Cortex of kidney (tissue), 1 donor: ENCODE results near the gene NPC1L1.

Experiments
- DNase-seq: peaks from one replicate; lab custom pipeline; 2025; lab: John Stamatoyannopoulos, UW

NPC1L1 gene

GRCh38 chr7:44471850-44472249 is 69.3 kb downstream of the NPC1L1 start:
- no peak for DNase-seq

- no peak for DNase-seq
Measured at GRCh38 chr7:44471436-44471835, 69.7 kb downstream of the NPC1L1 start.

- DNase-seq: no peak
Measured at GRCh38 chr7:44470628-44471245, 70.4 kb downstream of the NPC1L1 start.

GRCh38 chr7:44470135-44470479 is 71.0 kb downstream of the NPC1L1 start:
- no peak for DNase-seq

GRCh38 chr7:44469461-44470134 is 71.5 kb downstream of the NPC1L1 start:
- no peak for DNase-seq

- DNase-seq: no peak
Measured at GRCh38 chr7:44467217-44467548, 73.9 kb downstream of the NPC1L1 start.

- DNase-seq: no peak
Measured at GRCh38 chr7:44466300-44467216, 74.6 kb downstream of the NPC1L1 start.

GRCh38 chr7:44465490-44465889 is 75.6 kb downstream of the NPC1L1 start:
- no peak for DNase-seq

GRCh38 chr7:44463169-44463808 is 77.8 kb downstream of the NPC1L1 start:
- DNase-seq: no peak
